HUDEP-2 (cell line): ENCODE data around the gene DHX57.

Experiments
- DNase-seq, 76 experiments: peaks; one replicate each; lab custom pipeline; 2025; ENCODE audit not compliant: unreplicated experiment in 76 of 76; lab: John Stamatoyannopoulos, UW

Gene DHX57, protein sequence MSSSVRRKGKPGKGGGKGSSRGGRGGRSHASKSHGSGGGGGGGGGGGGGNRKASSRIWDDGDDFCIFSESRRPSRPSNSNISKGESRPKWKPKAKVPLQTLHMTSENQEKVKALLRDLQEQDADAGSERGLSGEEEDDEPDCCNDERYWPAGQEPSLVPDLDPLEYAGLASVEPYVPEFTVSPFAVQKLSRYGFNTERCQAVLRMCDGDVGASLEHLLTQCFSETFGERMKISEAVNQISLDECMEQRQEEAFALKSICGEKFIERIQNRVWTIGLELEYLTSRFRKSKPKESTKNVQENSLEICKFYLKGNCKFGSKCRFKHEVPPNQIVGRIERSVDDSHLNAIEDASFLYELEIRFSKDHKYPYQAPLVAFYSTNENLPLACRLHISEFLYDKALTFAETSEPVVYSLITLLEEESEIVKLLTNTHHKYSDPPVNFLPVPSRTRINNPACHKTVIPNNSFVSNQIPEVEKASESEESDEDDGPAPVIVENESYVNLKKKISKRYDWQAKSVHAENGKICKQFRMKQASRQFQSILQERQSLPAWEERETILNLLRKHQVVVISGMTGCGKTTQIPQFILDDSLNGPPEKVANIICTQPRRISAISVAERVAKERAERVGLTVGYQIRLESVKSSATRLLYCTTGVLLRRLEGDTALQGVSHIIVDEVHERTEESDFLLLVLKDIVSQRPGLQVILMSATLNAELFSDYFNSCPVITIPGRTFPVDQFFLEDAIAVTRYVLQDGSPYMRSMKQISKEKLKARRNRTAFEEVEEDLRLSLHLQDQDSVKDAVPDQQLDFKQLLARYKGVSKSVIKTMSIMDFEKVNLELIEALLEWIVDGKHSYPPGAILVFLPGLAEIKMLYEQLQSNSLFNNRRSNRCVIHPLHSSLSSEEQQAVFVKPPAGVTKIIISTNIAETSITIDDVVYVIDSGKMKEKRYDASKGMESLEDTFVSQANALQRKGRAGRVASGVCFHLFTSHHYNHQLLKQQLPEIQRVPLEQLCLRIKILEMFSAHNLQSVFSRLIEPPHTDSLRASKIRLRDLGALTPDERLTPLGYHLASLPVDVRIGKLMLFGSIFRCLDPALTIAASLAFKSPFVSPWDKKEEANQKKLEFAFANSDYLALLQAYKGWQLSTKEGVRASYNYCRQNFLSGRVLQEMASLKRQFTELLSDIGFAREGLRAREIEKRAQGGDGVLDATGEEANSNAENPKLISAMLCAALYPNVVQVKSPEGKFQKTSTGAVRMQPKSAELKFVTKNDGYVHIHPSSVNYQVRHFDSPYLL (N-terminal part only)

DNA sequence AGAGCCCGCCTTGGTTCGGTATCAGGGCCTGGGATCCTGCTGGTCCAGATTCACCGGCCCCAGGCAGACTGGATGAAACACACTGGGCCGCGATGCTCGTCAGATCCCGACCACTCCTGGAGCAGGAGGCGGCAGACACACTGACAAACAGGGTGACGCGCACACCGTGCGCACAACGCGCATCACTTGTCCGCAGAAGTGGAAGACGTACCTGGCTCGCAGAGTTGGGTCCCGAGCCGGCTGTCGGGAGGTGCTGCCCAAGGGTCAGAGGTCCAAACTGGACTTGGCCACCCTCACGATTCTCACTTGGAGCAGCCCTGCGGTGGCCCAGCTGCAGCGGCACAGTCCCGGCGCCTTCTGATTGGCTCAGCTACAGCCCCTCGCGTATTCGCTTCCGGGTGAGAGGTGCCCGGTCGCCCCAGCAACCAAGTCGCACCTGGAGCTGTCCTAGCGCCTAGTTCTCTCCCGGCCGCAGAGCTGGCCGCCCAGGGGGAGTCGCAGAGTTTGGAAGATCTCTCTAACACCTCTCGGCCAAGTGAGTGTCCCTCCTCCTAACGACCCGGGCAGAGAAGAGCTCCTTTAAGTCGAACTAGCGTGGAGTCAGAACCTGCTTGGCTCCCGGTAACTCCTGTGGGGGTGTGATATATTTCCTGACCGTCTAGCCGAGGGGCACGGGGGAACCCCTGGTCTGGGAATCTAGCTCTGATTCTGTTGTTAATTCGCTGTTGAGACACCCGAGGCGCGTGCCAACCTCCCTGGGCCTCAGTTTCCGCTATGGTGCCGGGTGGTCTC is at the start of gene DHX57, which contains the start of gene MORN2:
DHX57 (minus strand) TSS at position 359 of the 792 bp plus-strand sequence. CDS start 7,529 bp downstream, outside the sequence.
MORN2 (plus strand) TSS at position 401 of the 792 bp plus-strand sequence.
- DNase-seq = peak in 75 of 76 experiments; percentile 11 to 85 (median 69)

DNA sequence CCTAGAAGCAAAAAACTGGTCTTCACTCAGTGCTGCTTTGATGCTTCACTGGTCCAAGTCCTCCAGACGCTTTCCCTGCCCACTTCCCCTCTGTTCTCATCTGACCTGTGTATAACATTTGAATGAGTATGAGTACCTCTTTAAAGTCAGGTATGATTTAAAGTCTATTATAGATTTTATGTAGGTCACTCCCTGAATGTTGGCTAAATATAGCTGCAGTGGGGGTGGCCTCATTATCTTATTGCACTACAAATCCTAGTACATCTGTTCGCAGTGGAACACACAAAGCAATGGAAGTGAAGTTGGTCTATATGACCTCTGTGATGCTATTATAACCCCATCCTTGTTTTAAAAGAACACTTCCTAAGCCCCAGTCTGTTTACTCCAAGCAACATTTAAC is 47.2 kb upstream of the DHX57 start:
- no peak for DNase-seq

DNA sequence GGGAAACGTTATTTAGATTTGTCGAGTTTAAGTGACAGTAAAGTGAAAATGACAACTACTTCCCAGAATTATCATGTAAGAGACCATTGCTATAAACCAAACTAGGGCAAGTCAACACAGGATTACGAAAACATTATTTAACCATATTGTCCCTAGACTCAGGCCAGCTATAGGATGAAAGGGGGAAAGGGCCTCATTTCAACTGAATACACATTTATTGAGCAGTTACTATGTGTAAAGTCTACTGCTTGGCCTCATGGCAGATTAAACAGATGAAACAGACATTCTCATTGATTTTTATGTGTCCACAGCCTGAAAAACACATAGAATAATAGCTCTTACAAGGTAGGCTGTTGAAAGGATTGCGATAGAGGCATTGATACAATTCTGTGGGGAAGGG is 46.7 kb upstream of the DHX57 start:
- DNase-seq = no peak

DNA sequence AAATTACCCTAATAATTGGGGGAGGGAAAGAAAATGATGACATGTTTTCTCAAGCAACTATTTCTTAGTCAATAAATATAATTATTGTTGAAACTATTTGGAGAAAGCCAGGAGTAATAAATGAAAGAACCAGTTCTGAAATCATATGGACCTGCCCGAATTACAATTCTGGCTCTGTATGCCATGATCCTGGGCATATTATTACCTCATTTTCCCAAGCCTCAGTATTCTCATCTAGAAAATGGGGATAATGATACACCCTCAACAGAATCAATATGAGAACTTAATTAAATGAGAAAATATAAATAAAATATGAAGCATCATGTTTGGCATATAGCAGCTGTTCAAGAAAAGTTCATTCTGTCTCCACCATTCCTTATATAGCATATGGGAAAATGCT is 36.9 kb upstream of the DHX57 start:
- DNase-seq = no peak

DNA sequence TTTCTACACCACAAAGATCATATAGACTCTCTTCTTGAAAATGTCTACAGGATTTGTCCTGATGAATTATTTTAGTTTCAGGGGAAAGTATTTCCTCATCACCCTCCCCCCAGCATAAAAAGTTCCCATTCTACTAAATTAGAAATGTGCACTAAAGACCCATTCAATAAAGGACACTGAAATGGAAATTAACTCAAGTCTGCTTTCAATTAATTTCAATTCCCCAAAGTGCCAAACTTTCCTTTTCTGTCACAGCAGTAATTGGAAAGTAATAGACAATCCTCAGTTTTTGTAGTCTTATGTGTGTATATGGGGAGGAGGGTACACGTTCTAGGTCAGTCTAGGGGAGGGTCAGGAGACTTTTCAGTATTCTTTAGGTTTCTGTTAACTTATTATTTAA is 35.5 kb upstream of the DHX57 start:
- no peak for DNase-seq

DNA sequence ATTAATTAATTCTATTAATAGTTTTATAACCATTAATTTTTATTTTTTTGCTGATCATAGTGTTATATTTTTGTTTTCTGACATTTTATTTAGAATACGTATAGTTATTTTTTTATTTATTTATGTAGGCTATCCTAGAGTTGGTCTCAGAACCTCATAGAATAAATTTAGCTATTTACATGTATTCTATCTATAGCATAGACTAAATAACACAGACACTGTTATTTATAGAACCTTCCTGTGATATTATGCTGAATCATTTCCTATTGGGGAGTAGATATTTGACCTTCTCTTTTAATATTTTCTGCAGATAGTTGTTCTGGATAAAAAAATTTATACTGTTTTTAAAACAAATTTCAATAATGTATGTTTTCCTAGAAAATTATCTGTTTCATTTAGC is 34.1 kb upstream of the DHX57 start:
- no peak for DNase-seq

DNA sequence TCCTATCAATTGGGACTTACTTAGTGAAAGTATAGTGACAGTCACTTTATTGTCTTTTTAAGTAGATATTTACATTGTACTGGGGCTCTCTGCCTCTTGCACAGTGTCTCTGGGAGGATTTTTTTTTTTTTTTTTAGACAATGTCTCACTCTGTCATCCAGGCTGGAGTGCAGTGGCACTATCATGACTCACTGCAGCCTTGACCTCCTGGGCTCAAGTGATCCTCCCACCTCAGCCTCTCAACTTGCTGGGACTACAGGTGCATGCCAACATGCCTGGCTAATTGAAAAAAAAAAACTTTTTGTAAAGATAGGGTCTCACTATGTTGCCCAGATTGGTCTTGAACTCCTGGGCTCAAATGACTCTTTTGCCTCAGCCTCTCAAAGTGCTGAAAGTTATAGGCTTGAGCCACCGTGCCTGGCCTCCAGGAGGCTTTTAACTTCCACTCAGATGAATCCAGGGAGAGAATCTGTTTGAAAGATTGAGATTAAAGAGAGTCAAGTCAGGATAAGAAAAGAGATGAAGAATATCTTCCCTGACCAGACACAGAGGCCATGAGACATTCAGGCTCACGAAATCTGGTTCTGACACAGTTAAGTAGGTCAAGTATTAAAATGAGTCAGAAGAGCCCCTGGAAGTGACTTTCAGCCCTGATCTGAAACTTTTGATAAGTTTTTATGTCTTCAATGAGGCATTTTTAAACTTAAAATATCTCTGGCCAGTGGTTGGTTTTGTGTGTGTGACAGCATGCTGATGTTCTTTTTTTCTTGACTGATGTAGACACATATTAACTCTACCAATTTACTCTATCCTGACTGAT is 32.2 kb upstream of the DHX57 start:
- no peak for DNase-seq

DNA sequence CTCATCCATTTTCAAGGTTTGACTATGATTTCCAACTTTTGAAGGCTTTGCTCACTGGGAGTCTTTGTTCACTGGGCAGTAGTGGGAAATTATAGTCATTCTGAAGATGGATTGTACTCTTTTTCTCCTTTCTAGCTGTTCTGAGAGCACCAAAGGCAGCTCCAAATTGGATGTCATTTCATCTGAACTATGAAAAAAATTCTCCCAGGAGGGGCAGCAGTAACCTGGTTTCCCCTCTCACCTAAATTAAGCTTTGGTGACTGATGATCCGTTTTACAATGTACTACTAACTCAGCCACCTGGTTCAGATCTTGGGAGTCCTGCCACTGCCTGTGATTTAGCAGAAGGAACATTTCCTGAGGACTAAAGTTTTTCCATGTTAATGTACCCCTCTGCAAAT is 31.5 kb upstream of the DHX57 start:
- no peak for DNase-seq

DNA sequence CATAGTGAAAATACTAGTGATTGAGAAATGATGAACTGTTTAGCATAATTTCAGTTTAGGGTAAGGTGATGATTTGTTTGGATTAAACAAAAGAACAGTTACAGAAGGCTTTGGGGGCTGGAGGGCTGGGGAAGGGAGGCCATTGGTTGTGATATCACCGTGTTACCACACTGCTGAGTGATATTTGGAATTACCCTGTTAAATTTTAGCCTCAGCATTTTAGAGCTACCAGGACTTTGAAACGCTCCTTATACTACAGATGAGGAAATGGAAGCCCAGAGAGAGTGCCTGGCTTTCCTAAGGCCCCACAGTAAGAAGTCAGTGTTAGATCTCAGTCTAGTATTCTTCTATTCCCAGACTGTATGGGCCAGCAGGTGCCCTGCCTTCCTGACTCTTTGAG is 29.5 kb upstream of the DHX57 start:
- DNase-seq = no peak

DNA sequence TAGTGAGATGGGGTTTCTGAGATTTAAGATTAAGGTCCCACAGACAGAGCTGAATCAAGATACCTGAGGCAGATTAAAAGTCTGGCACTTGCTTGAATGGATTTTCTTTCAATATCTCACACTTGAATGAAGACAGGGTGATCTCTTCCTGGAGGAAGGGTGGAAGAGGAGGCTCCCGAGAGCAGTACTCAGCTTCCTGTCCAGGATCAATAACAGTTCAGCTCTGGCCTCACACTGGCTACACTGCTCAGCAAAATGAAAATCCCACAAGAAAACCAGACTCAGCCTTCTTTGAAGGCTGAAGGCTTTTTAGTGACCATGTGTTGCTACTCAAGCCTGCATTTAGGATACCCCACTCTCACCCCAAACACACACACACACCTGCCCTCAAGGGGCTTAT is 25.0 kb upstream of the DHX57 start:
- no peak for DNase-seq

DNA sequence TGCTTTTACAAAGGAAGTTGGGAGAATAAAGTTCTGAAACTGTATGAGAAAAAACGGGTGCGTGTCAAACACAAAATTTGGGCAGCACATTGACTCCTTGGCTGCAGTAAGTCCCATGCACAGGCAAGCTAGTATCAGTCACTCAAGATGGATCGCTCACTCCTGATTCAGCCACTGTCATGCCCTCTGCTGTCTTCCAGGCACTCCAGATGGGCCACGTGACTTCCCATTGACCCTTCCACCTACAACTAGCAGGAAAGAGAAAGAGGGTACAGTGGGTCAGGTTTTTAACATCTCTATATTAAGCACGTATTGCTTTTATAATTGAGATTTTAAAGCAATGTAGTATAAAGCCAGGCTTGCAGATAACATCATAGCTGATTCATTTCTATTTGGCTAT is 22.5 kb upstream of the DHX57 start:
- no peak for DNase-seq

DNA sequence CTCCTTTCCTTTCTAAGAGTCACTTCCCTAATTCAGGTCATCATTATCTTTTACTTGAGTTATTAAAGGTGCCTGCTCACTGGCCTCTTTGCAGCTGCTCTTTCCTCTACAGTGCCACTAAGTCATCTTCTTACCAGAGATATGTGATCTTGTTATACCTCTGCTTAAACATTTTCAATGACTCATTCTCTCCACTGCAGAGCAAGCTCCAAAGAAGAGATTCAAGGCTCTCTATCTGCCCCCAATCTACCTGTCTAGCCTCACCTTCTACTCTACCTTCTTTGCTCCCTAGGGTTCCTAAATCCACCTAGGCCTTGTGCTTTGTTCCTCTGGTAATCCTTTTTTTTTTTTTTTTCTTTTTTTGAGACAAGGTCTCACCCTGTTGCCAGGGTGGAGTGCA is 17.1 kb upstream of the DHX57 start:
- no peak for DNase-seq

DNA sequence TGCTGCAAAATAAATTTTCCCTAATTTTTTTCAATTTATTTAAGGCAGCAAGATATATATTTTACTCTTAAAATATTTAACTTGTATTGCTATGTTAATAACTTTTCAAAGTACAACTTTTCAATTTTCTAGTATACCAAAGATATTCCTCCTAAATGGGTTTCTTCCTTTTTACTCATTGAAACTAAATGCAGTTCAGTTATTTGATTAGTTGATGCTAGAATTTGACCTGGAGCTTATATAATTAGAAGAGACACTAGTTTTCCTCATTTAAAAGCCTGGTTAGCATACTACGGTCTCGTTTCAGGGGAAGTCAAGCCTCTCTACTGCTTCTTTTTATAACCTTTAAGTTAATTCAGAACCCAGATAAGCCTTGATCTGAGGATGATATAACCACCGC is 13.8 kb upstream of the DHX57 start, which contains the start of gene ARHGEF33:
ARHGEF33 (plus strand) TSS at position 301 of the 400 bp plus-strand sequence. CDS start 29,573 bp downstream, outside the sequence.
- DNase-seq = no peak

DNA sequence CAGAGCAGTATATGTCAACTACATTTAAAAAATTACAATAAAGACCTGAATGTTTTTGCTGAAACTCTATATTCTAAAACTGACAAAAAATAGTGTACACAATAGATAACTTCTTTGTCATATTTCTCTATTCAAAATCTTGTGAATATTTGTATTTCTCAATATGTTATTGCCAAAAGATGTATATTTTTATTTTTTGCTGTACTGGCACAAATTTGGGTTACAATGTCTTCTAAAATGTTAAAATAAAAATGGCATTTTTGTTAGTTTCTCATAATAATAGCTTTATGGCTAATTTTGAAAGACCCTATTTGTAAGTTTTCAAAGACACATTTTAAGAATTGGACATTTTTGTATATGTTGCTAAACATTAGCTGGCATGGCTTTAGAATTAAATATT is 13.3 kb upstream of the DHX57 start:
- DNase-seq = no peak

DNA sequence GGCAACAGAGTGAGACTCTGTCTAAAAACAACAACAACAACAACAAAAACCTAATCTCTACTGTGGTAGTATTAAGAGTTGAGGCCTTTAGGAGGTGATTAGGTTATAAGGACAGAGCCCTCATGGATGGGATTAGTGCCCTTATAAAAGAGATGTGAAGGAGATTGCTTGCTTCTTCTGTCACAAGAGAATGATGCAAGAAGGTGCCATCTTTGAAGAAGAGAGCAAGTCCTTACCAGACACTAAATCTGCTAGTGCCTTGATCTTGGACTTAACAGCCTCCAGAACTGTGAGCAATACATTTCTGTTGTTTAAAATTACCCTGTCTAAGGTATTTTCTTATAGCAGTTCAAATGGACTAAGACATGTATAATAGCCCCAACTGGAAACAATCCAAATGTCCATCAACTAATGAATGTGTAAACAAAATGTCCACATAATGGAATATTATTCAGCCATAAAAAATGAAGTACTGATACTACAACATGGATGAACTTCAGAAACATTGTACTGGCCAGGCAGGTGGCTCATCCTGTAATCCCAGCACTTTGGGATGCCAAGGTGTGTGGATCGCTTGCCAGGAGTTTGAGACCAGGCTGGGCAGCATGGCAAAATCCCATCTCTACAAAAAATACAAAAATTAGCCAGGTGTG is 12.3 kb upstream of the DHX57 start:
- no peak for DNase-seq

DNA sequence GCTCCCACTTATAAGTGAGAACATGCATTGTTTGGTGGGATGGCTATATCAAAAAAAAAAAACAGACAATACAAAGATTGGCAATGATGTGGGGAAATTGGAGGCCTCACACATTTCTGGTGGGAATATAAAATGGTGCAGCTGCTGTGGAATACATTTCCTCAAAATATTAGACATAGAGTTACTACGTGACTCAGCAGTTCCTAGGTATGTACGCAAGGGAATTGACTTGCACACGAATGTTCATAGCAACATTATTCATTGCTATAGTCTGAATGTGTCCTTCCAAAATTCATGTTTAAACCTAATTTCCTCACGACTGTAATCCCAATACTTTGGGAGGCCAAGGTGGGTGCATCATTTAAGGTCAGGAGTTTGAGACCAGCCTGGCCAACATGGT is 11.6 kb upstream of the DHX57 start:
- DNase-seq = no peak

DNA sequence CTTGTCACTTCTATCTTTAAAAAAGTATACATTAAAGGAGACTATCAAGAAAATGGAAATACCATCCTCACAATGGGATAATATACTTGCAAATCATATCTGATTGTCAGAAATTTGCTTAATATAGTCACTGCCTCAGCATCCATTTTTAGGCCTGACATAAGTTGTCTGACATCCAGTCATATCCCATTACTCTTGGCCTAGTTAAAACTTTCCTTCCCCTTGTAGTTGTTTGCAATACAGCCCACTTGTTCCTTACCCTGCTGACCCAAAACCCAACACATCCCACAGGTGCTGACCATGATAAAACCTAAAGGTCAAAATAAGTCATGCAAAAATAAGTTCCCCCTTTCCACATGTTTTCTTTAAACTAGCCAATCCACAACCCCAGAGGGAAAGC is 10.3 kb upstream of the DHX57 start:
- no peak for DNase-seq

DNA sequence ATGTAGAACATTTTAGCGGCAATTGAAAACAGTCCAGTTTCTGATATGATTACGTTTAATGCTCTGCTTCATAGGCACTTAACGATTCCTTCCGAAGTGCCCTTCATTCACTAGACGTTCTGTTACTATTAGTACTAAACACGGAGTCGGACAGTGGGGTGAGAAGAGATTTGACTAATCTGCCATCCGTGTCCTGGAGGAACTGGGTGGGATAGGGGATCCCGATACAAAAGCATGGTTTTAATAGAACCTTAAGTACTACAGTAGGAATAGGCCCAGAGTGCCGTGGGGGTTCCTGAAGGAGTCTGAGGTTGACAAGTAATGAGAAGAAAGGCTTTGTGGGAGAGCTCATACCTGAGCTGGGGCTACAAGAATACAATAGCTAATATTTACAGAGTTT is 673 bp upstream of the DHX57 start:
- DNase-seq = no peak

DNA sequence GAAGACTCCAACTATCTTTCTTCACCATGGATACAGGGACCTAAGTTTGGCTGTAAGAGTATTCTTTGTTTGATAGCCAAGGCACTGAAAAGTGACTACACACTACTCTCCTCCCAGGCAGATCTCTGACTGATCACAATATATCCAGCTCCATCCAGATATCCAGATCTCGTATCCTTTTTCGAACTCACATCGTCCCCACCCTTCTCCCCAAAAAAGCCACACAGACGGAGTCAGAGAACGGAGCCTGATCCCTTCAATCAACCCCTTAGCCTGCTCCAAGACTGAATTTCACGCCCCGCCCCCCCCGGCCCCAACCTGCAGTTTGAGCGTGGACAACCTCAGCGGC is 533 bp downstream of the DHX57 start:
- DNase-seq = no peak
